Naive B cell (primary cell): ENCODE measurements around the gene MANBA. TPM values are rescaled to one million over a fixed set of nuclear protein-coding genes. Genes with fewer than 3 reads are reported as not detected.

Experiments
- ATAC-seq, 2 donors: fragments of 150-1000 bp; cut with Tn5 transposase; 2 replicates each; pipeline ENCODE4 v1.10.0; 2021; ENCODE audit warnings: low read depth in 2 of 2, mild to moderate bottlenecking in 2 of 2, moderate library complexity in 2 of 2
- DNase-seq: peaks from one replicate; pipeline ENCODE4 v3.0.0; 2022
- H3K27ac Mint-ChIP-seq, 6 donors: one replicate each; pipeline ENCODE4 v1.8.0; 2020 to 2022; ENCODE audit warnings: mild to moderate bottlenecking in 6 of 6, mixed read lengths in 6 of 6, moderate library complexity in 5 of 6, inconsistent platforms in 2 of 6
- H3K27me3 Mint-ChIP-seq, 3 donors: one replicate each; pipeline ENCODE4 v1.8.0; 2021 to 2022; ENCODE audit warnings: mixed read lengths in 3 of 3, mild to moderate bottlenecking in 1 of 3
- H3K36me3 Mint-ChIP-seq, 2 donors: one replicate each; pipeline ENCODE4 v1.8.0; 2020 to 2022; ENCODE audit warnings: mixed read lengths in 2 of 2, inconsistent platforms in 1 of 2, mild to moderate bottlenecking in 1 of 2
- H3K4me1 Mint-ChIP-seq, 3 donors: one replicate each; pipeline ENCODE4 v1.8.0; 2020 to 2022; ENCODE audit warnings: mixed read lengths in 3 of 3, inconsistent platforms in 1 of 3, mild to moderate bottlenecking in 1 of 3, moderate library complexity in 1 of 3
- H3K4me3 Mint-ChIP-seq, 8 donors: one replicate each; pipeline ENCODE4 v1.8.0; 2020 to 2022; ENCODE audit warnings: mild to moderate bottlenecking in 8 of 8, mixed read lengths in 8 of 8, moderate library complexity in 8 of 8, inconsistent platforms in 2 of 8
- H3K9me3 Mint-ChIP-seq, 7 donors: one replicate each; pipeline ENCODE4 v1.8.0; 2020 to 2022; ENCODE audit warnings: mixed read lengths in 7 of 7, mild to moderate bottlenecking in 5 of 7, inconsistent platforms in 2 of 7, moderate library complexity in 1 of 7
- polyA plus RNA-seq, 6 donors: library from polyadenylated mRNA; unstranded; fragments of 300-500 nt; fragmentation: Illumina TruSeq; gene quantifications; one replicate each; pipeline ENCODE4 v1.2.3, GENCODE V29; 2021; ENCODE audit warnings: low read depth in 6 of 6

MANBA gene
- polyA plus RNA-seq, 6 donors from 2014 or later = 53.2 to 65.9 (median 55.0) TPM

GRCh38 chr4:102678695-102679335, 82.0 kb downstream of the MANBA start:
- H3K27ac Mint-ChIP-seq = peak overlapping the region in 1 of 6 donors; percentile 79
- H3K9me3 Mint-ChIP-seq = no peaks in the 10 kb centered on the region
- H3K4me1 Mint-ChIP-seq = no peaks in the 10 kb centered on the region
- no peak overlapping the region for H3K4me3 Mint-ChIP-seq
- no peaks in the 10 kb centered on the region for H3K27me3 Mint-ChIP-seq
- ATAC-seq = no peak
- DNase-seq = no peak
- peaks cover 0 to 9% of the 10 kb centered on the region in 2 donors for H3K36me3 Mint-ChIP-seq

DNA sequence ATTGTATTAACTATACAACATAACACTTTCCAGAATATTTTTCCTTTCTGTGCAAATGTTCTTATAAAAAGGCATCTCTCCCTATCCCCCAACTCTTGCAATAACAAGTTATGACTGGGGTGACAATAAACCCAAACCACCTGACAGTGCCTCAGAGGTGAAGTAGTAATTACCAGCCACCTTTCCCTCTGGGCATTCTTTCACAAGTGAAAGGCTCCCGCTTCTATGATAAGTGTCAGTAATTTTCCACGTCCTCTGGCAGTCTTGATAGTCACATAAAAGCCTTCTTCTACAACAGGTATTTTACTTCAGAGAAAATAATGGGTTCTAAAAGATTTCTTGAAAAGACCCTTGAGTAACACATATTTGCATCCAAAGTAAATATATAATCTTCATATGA, 82.7 kb downstream of the MANBA start:
- no peak for DNase-seq
- Mint-ChIP-seq H3K4me1 (no peaks in the 10 kb centered on the region), H3K27me3 (no peaks in the 10 kb centered on the region), H3K9me3 (no peaks in the 10 kb centered on the region), H3K27ac (peak overlapping the region in 2 of 6 donors; percentile 79 to 88), H3K4me3 (no peak overlapping the region), H3K36me3 (peaks cover 0 to 9% of the 10 kb centered on the region in 2 donors)
- ATAC-seq = no peak

DNA sequence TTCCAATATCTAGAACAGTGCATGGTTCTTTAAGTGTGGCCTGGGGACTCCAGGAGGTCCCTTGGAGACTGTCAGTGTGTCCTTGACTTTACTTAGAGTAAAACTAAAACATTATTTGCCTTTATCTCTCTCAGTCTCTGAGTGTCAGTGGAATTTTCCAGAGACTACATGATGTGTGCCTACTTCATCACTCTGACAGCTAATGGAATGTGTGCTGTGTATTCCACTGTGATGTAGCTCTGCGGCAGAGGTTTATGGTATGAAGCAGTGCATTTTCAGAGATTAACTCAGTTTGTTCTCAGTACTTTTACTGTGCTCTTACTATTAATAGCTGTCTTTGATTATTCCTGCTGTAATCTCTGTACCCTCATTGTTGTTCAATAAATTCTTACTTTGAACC, 85.6 kb downstream of the MANBA start:
- Mint-ChIP-seq H3K9me3 (no peaks in the 10 kb centered on the region), H3K4me3 (no peak overlapping the region), H3K27me3 (no peaks in the 10 kb centered on the region), H3K27ac (peak overlapping the region in 1 of 6 donors; percentile 12), H3K4me1 (no peaks in the 10 kb centered on the region), H3K36me3 (peaks cover 0 to 4% of the 10 kb centered on the region in 2 donors)
- ATAC-seq (no peak), DNase-seq (no peak)

DNA sequence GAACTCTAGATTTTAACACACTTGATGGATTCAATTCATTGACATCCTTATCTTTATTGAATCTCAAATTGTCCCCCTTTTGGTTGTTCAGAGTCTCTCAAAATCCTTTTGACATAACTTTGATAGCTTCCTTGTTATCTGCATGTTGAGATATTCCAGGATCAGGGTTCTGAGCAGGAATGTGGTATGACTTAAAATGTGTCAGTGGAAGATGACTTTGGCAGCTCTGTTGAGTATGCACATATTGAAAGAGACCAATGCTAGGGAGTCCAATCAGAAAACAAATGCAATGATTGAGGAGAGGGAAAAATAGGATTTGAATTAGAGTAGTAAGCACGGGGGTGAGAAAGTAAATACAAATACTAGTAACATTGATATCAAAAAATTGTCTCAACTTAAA, 93.8 kb downstream of the MANBA start:
- no peak overlapping the region for H3K4me3 Mint-ChIP-seq
- peaks cover 0 to 3% (median 0%) of the 10 kb centered on the region in 3 donors for H3K4me1 Mint-ChIP-seq
- DNase-seq (no peak), ATAC-seq (no peak)
- H3K9me3 Mint-ChIP-seq = no peaks in the 10 kb centered on the region
- H3K36me3 Mint-ChIP-seq = peaks cover 23 to 36% of the 10 kb centered on the region in 2 donors
- H3K27ac Mint-ChIP-seq = peak overlapping the region in 1 of 6 donors; percentile 23
- H3K27me3 Mint-ChIP-seq = no peaks in the 10 kb centered on the region

DNA sequence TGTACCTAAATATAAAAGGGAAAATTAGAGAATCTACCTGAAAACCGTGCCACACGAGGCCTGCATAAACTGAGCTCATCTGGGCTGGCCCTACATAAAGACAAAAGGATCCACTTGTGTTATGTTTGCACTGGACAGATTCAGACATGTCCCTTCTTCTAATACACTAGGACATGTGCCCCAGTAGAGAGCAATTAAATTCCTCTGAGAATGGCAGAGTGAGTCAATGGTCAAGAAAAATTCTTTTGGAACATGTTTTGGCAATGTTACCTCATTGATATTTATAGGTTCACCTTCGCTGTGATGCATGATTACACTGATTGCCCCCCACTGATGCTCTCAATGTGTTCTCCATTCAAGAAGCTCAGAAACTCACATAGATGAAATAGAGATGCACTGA, 95.2 kb downstream of the MANBA start:
- H3K27me3 Mint-ChIP-seq = no peaks in the 10 kb centered on the region
- H3K27ac Mint-ChIP-seq = peak overlapping the region in 1 of 6 donors; percentile 61
- peaks cover 23 to 41% of the 10 kb centered on the region in 2 donors for H3K36me3 Mint-ChIP-seq
- H3K4me3 Mint-ChIP-seq = no peak overlapping the region
- ATAC-seq (no peak), DNase-seq (no peak)
- H3K9me3 Mint-ChIP-seq = no peaks in the 10 kb centered on the region
- H3K4me1 Mint-ChIP-seq = peaks cover 0 to 3% (median 0%) of the 10 kb centered on the region in 3 donors

DNA sequence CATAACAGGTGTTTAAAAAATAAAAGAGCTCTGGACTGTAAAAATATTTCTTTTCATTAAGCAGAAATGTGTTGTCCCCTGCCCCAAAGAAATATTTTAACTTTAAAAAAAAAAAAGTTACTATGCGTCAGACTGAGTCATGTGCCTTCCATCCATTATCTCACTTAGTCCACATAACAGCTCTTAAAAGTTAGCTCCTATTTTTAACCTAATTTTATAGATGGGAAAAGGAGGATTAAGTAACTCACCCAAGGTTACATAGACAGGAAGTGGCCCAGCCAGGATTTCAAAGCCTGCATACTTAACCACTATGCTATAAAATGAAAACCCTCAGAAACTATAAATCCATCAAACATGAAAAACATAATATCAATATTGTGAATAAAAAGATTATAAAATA, 97.7 kb downstream of the MANBA start:
- no peaks in the 10 kb centered on the region for H3K27me3 Mint-ChIP-seq
- peaks cover 0 to 3% (median 0%) of the 10 kb centered on the region in 3 donors for H3K4me1 Mint-ChIP-seq
- no peak overlapping the region for H3K27ac Mint-ChIP-seq
- no peak overlapping the region for H3K4me3 Mint-ChIP-seq
- H3K36me3 Mint-ChIP-seq = peaks cover 15 to 31% of the 10 kb centered on the region in 2 donors
- DNase-seq (no peak), ATAC-seq (no peak)
- no peaks in the 10 kb centered on the region for H3K9me3 Mint-ChIP-seq

GRCh38 chr4:102657206-102657605, 103.6 kb downstream of the MANBA start:
- H3K36me3 Mint-ChIP-seq = peaks cover 0 to 11% of the 10 kb centered on the region in 2 donors
- H3K27ac Mint-ChIP-seq = peak overlapping the region in 1 of 6 donors; percentile 14
- H3K4me1 Mint-ChIP-seq = no peaks in the 10 kb centered on the region
- H3K4me3 Mint-ChIP-seq = no peak overlapping the region
- H3K9me3 Mint-ChIP-seq = no peaks in the 10 kb centered on the region
- ATAC-seq (no peak), DNase-seq (no peak)
- no peaks in the 10 kb centered on the region for H3K27me3 Mint-ChIP-seq

GRCh38 chr4:102647117-102647516, 113.7 kb downstream of the MANBA start:
- no peak for ATAC-seq
- Mint-ChIP-seq H3K27me3 (no peaks in the 10 kb centered on the region), H3K9me3 (no peaks in the 10 kb centered on the region), H3K27ac (no peak overlapping the region), H3K4me3 (no peak overlapping the region), H3K36me3 (peaks cover 29 to 50% of the 10 kb centered on the region in 2 donors), H3K4me1 (peaks cover 0 to 5% (median 0%) of the 10 kb centered on the region in 3 donors)
- no peak for DNase-seq

GRCh38 chr4:102642631-102643298, 118.0 kb downstream of the MANBA start:
- Mint-ChIP-seq H3K27me3 (no peaks in the 10 kb centered on the region), H3K4me3 (no peak overlapping the region), H3K27ac (peak overlapping the region in 2 of 6 donors; percentile 15 to 65), H3K9me3 (no peaks in the 10 kb centered on the region), H3K36me3 (peaks cover 32 to 40% of the 10 kb centered on the region in 2 donors), H3K4me1 (peaks cover 0 to 5% (median 5%) of the 10 kb centered on the region in 3 donors)
- DNase-seq (no peak), ATAC-seq (no peak)

GRCh38 chr4:102641793-102642192, 119.0 kb downstream of the MANBA start:
- H3K27me3 Mint-ChIP-seq = no peaks in the 10 kb centered on the region
- ATAC-seq (no peak), DNase-seq (no peak)
- H3K4me3 Mint-ChIP-seq = no peak overlapping the region
- H3K27ac Mint-ChIP-seq = no peak overlapping the region
- no peaks in the 10 kb centered on the region for H3K9me3 Mint-ChIP-seq
- peaks cover 0 to 5% (median 5%) of the 10 kb centered on the region in 3 donors for H3K4me1 Mint-ChIP-seq
- peaks cover 38 to 40% of the 10 kb centered on the region in 2 donors for H3K36me3 Mint-ChIP-seq

GRCh38 chr4:102640669-102641068, 120.1 kb downstream of the MANBA start:
- H3K4me3 Mint-ChIP-seq = no peak overlapping the region
- H3K27ac Mint-ChIP-seq = peak overlapping the region in 2 of 6 donors; percentile 49 to 60
- ATAC-seq = no peak
- no peak for DNase-seq
- no peaks in the 10 kb centered on the region for H3K9me3 Mint-ChIP-seq
- H3K36me3 Mint-ChIP-seq = peaks cover 35 to 37% of the 10 kb centered on the region in 2 donors
- H3K4me1 Mint-ChIP-seq = peaks cover 0 to 5% (median 5%) of the 10 kb centered on the region in 3 donors
- H3K27me3 Mint-ChIP-seq = no peaks in the 10 kb centered on the region

- peaks cover 0 to 5% (median 5%) of the 10 kb centered on the region in 3 donors for H3K4me1 Mint-ChIP-seq
- peaks cover 31 to 33% of the 10 kb centered on the region in 2 donors for H3K36me3 Mint-ChIP-seq
- H3K27me3 Mint-ChIP-seq = no peaks in the 10 kb centered on the region
- no peak for ATAC-seq
- H3K27ac Mint-ChIP-seq = no peak overlapping the region
- no peak overlapping the region for H3K4me3 Mint-ChIP-seq
- H3K9me3 Mint-ChIP-seq = no peaks in the 10 kb centered on the region
- DNase-seq = no peak
Measured at GRCh38 chr4:102639598-102639997, 121.2 kb downstream of the MANBA start.

DNA sequence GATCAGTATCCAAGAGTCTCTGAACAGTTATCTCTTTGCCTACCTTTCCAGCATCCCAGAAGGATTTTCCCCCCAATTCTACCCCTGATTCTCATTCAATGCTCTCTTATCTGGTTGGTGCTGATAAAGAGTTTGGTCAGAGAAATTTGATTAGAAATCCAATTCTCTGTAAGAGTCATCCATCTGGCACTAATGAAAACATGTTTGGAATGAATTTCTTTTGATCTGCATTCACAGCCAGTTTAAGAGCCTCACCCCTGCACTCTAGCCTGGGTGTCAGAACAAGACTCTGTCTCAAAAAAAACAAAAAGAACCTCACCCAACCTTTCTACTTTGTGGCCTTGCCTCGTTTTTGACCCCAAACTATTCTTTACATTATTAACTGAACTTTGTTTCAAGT, 122.1 kb downstream of the MANBA start:
- no peak overlapping the region for H3K4me3 Mint-ChIP-seq
- ATAC-seq (no peak), DNase-seq (no peak)
- peaks cover 26 to 27% of the 10 kb centered on the region in 2 donors for H3K36me3 Mint-ChIP-seq
- peaks cover 0 to 5% (median 0%) of the 10 kb centered on the region in 3 donors for H3K4me1 Mint-ChIP-seq
- H3K27me3 Mint-ChIP-seq = no peaks in the 10 kb centered on the region
- no peak overlapping the region for H3K27ac Mint-ChIP-seq
- no peaks in the 10 kb centered on the region for H3K9me3 Mint-ChIP-seq

DNA sequence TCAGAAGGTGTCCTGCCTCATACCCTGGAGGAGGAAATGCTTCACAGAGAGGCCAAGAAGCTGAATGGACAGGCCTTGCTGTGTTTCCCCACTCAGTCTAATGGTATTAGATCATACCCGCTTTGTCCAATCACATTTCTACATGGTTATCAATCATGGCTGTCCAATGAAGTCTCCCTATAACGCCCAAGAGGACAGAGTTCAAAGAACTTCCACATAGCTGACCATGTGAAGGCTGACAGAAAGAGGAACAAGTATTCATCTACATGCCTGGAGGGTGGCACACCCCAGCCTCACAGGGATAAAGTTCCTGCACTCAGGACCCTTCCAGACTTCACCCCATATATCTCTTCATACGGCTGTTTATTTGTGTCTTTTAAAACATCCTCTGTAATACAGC, 123.4 kb downstream of the MANBA start:
- H3K4me3 Mint-ChIP-seq = no peak overlapping the region
- no peaks in the 10 kb centered on the region for H3K27me3 Mint-ChIP-seq
- no peaks in the 10 kb centered on the region for H3K9me3 Mint-ChIP-seq
- ATAC-seq (no peak), DNase-seq (no peak)
- peak overlapping the region in 2 of 6 donors; percentile 25 to 45 for H3K27ac Mint-ChIP-seq
- peaks cover 0 to 5% (median 0%) of the 10 kb centered on the region in 3 donors for H3K4me1 Mint-ChIP-seq
- H3K36me3 Mint-ChIP-seq = peaks cover 27 to 33% of the 10 kb centered on the region in 2 donors
